ENCODE data around the gene AQP10.
"Not testable (repeated sequence)": the region's sequence is repeated elsewhere in the genome, so short reads cannot be mapped to it uniquely, and the experiment has no call there.

AQP10 gene

GRCh38 chr1:154324669-154325582 is 4.0 kb downstream of the AQP10 start, which contains the start of gene ATP8B2:
ATP8B2 (plus strand) TSS chr1:154325525; CDS start chr1:154328142, 2,617 bp downstream.
- peak; percentile 67 to 68 for ATAC-seq

GRCh38 chr1:154325583-154326545 is 5.0 kb downstream of the AQP10 start:
- ATAC-seq: peak in 1 of 2 donors; percentile 1

- no peak for ATAC-seq
Observed at GRCh38 chr1:154326546-154327465, 5.9 kb downstream of the AQP10 start.

GRCh38 chr1:154327466-154328317 is 6.8 kb downstream of the AQP10 start:
- no peak for ATAC-seq

- peak; percentile 65 for ATAC-seq
Observed at GRCh38 chr1:154328318-154329151, 7.6 kb downstream of the AQP10 start.

- no peak for ATAC-seq
Observed at GRCh38 chr1:154329152-154329521, 8.2 kb downstream of the AQP10 start.

GRCh38 chr1:154329551-154330131 is 8.7 kb downstream of the AQP10 start:
- peak; percentile 11 to 20 for ATAC-seq

- no peak for ATAC-seq
Observed at GRCh38 chr1:154330669-154331068, 9.8 kb downstream of the AQP10 start.

- ATAC-seq: no peak
Observed at GRCh38 chr1:154334079-154335024, 13.5 kb downstream of the AQP10 start.

- ATAC-seq: peak; percentile 95 to 98
Observed at GRCh38 chr1:154335025-154335714, 14.3 kb downstream of the AQP10 start.

GRCh38 chr1:154337253-154337894 is 16.5 kb downstream of the AQP10 start:
- no peak for ATAC-seq

GRCh38 chr1:154338875-154339274 is 18.0 kb downstream of the AQP10 start:
- no peak for ATAC-seq

- not testable (repeated sequence) for ATAC-seq
Observed at GRCh38 chr1:154341366-154341765, 20.5 kb downstream of the AQP10 start.

GRCh38 chr1:154342132-154342531 is 21.2 kb downstream of the AQP10 start:
- ATAC-seq: peak; percentile 28 to 37

- peak; percentile 87 to 88 for ATAC-seq
Observed at GRCh38 chr1:154342836-154343472, 22.1 kb downstream of the AQP10 start.

GRCh38 chr1:154344977-154345837 is 24.3 kb downstream of the AQP10 start:
- peak; percentile 22 to 27 for ATAC-seq
